HCT116 (cell line): ENCODE measurements around the gene SART3. TPM values are rescaled to one million over a fixed set of nuclear protein-coding genes. Genes with fewer than 3 reads are reported as not detected.

Experiments used
- ATAC-seq: fragments of 200-7000 bp; cut with Tn5 transposase; 2 replicates; pipeline ENCODE4 v1.9.1; 2020; ENCODE audit warnings: mild to moderate bottlenecking, moderate library complexity
- BruUV-seq: library from RNA; stranded (reverse); fragments of 400-500 nt; replicated peaks from 2 replicates; lab custom pipeline; 2021; lab: Mats Ljungman, UMichigan
- CTCF ChIA-PET: fragments of 300-600 bp; sonication (Branson Sonifier 250); formaldehyde crosslinking; loops from one replicate; lab custom pipeline; 2021; ENCODE audit warnings: antibody characterized with exemption; lab: Charles Lee
- POLR2A ChIA-PET: fragments of 300-600, 350-600 bp; sonication (Branson Sonifier 250); formaldehyde crosslinking; loops from one replicate; lab custom pipeline; 2021; ENCODE audit warnings: antibody characterized with exemption; lab: Charles Lee
- RAD21 ChIA-PET, 2 experiments: fragments of 300-600 bp; sonication (Branson Sonifier 250); formaldehyde crosslinking; loops; one replicate each; lab custom pipeline; 2023; ENCODE audit warnings: low total read pairs in 2 of 2; ENCODE audit not compliant: uncharacterized antibody in 2 of 2, unreplicated experiment in 2 of 2, low non-redundant PET in 1 of 2; lab: Charles Lee
- DNase-seq: peaks from one replicate; pipeline ENCODE4 v3.0.0-alpha.2; 2010; ENCODE audit warnings: low read depth, low spot score
- H2AFZ ChIP-seq: fragments of 200-600 bp; shearing (Covaris generic), sonication (generic); 2 replicates; pipeline ENCODE4 v1.6.1; 2017; ENCODE audit warnings: low read depth, mixed run types, mixed read lengths, antibody characterized with exemption, low read length; ENCODE audit not compliant: poor library complexity, severe bottlenecking
- H3K27ac ChIP-seq: 2 replicates; pipeline ENCODE4 v1.5.1; 2012; ENCODE audit warnings: low read depth, low read length
- H3K27me3 ChIP-seq: fragments of 200-600 bp; sonication (generic); 2 replicates; pipeline ENCODE4 v1.6.1; 2016; ENCODE audit warnings: mixed run types, low read length, mixed read lengths; ENCODE audit not compliant: insufficient read depth
- H3K36me3 ChIP-seq, 2 experiments: fragments of 200-500 bp in 1 of 2; fragments of 200-600 bp in 1 of 2; sonication (Bioruptor generic) in 1 of 2; sonication (generic) in 1 of 2; 2 replicates each; pipeline versions ENCODE4 v1.5.1 to v1.6.1; 2014 to 2016; ENCODE audit warnings: low read length in 2 of 2, inconsistent platforms in 1 of 2, mixed read lengths in 1 of 2, mixed run types in 1 of 2; ENCODE audit not compliant: insufficient read depth in 2 of 2, control insufficient read depth in 1 of 2
- H3K4me1 ChIP-seq, 2 experiments: fragments of 200-600 bp in 1 of 2; sonication (generic) in 1 of 2; 2 replicates each; pipeline versions ENCODE4 v1.5.1 to v1.6.1; 2012 to 2017; ENCODE audit warnings: low read length in 2 of 2, inconsistent platforms in 1 of 2, mild to moderate bottlenecking in 1 of 2, mixed read lengths in 1 of 2, mixed run types in 1 of 2, moderate library complexity in 1 of 2; ENCODE audit not compliant: insufficient read depth in 2 of 2, control insufficient read depth in 1 of 2
- H3K4me2 ChIP-seq: fragments of 200-600 bp; sonication (generic); 2 replicates; pipeline ENCODE4 v1.6.1; 2017; ENCODE audit warnings: mixed run types, low read length, mixed read lengths
- H3K4me3 ChIP-seq, 2 experiments: fragments of 200-600 bp in 1 of 2; sonication (generic) in 1 of 2; replicated peaks in 1 of 2; 2 replicates each; pipeline ENCODE4 v1.5.1; 2011 to 2016; ENCODE audit warnings: low read length in 2 of 2, control low read depth in 1 of 2, low read depth in 1 of 2, mild to moderate bottlenecking in 1 of 2, mixed read lengths in 1 of 2, mixed run types in 1 of 2
- H3K79me2 ChIP-seq: fragments of 200-600 bp; sonication (generic); 2 replicates; pipeline ENCODE4 v1.6.1; 2017; ENCODE audit warnings: mild to moderate bottlenecking, mixed run types, low read length, moderate library complexity, mixed read lengths; ENCODE audit not compliant: insufficient read depth
- H3K9ac ChIP-seq: fragments of 200-600 bp; sonication (generic); 2 replicates; pipeline ENCODE4 v1.6.1; 2016; ENCODE audit warnings: low read length, mixed read lengths
- H3K9me2 ChIP-seq: fragments of 200-600 bp; sonication (generic), shearing (Covaris generic); 2 replicates; pipeline ENCODE4 v1.6.1; 2017; ENCODE audit warnings: mixed run types, mild to moderate bottlenecking, moderate library complexity; ENCODE audit not compliant: insufficient read depth
- H3K9me3 ChIP-seq, 2 experiments: fragments of 200-500 bp in 1 of 2; fragments of 200-600 bp in 1 of 2; sonication (Bioruptor generic) in 1 of 2; sonication (generic) in 1 of 2; 2 replicates each; pipeline ENCODE4 v1.6.1; 2014 to 2017; ENCODE audit warnings: low read length in 2 of 2, mixed read lengths in 2 of 2, inconsistent platforms in 1 of 2, low read depth in 1 of 2, mild to moderate bottlenecking in 1 of 2, mixed run types in 1 of 2, moderate library complexity in 1 of 2; ENCODE audit not compliant: control insufficient read depth in 1 of 2, insufficient read depth in 1 of 2
- H4K20me1 ChIP-seq: fragments of 200-600 bp; sonication (generic), shearing (Covaris generic); 2 replicates; pipeline ENCODE4 v1.6.1; 2017; ENCODE audit warnings: mixed run types, mild to moderate bottlenecking, moderate library complexity; ENCODE audit not compliant: insufficient read depth
- CBX3 ChIP-seq: IDR thresholded peaks from 2 replicates; pipeline ENCODE4 v1.6.1; 2012; ENCODE audit warnings: low read depth
- CEBPB ChIP-seq: IDR thresholded peaks from 2 replicates; pipeline ENCODE4 v1.6.1; 2012; ENCODE audit warnings: low read depth
- EGR1 ChIP-seq: IDR thresholded peaks from 2 replicates; pipeline ENCODE4 v1.6.1; 2012; ENCODE audit warnings: low read depth
- ELF1 ChIP-seq: IDR thresholded peaks from 2 replicates; pipeline ENCODE4 v1.6.1; 2012; ENCODE audit warnings: low read depth, borderline replicate concordance
- EZH2 ChIP-seq: fragments of 200-600 bp; sonication (generic); IDR thresholded peaks from 2 replicates; pipeline ENCODE4 v1.6.1; 2017; ENCODE audit warnings: antibody characterized with exemption, mixed run types
- JUND ChIP-seq: IDR thresholded peaks from 2 replicates; pipeline ENCODE4 v1.6.1; 2012
- POLR2A ChIP-seq: IDR thresholded peaks from 2 replicates; pipeline ENCODE4 v1.7.0; 2011; ENCODE audit warnings: borderline replicate concordance; ENCODE audit not compliant: insufficient read depth, insufficient read length; ENCODE audit errors: extremely low read depth
- POLR2AphosphoS5 ChIP-seq: IDR thresholded peaks from 2 replicates; pipeline ENCODE4 v1.6.1; 2011; ENCODE audit warnings: mild to moderate bottlenecking, low read depth, low read length, moderate library complexity
- SRF ChIP-seq: IDR thresholded peaks from 2 replicates; pipeline ENCODE4 v1.6.1; 2012; ENCODE audit warnings: low read depth
- ZFX ChIP-seq: fragments of 450-650 bp; IDR thresholded peaks from 2 replicates; pipeline ENCODE4 v1.6.1; 2017
- ZNF274 ChIP-seq: fragments of 200-500 bp; sonication (Bioruptor generic); IDR thresholded peaks from 2 replicates; pipeline ENCODE4 v1.6.1; 2014; ENCODE audit warnings: mild to moderate bottlenecking, low read depth, low read length, inconsistent platforms
- intact Hi-C: fragments of 100-400 bp; cut with micrococcal nuclease; formaldehyde crosslinking; loops from 2 replicates; pipeline ENCODE4 v1.10.0; 2022
- total RNA-seq: library from RNA; stranded (reverse); gene quantifications from one replicate; pipeline ENCODE4 v1.2.1, GENCODE V29; 2021; ENCODE audit not compliant: unreplicated experiment
- TF ChIP-seq, protein P1 (sequence below), 3 experiments: fragments of 200-600 bp in 1 of 3; sonication (generic) in 1 of 3; IDR thresholded peaks in 2 of 3; conservative IDR thresholded peaks in 1 of 3; 2 replicates each; pipeline ENCODE4 v1.5.1; 2012 to 2017; ENCODE audit warnings: low read depth in 2 of 3, low read length in 2 of 3, antibody characterized with exemption in 1 of 3, borderline replicate concordance in 1 of 3, control low read depth in 1 of 3, mild to moderate bottlenecking in 1 of 3, mixed read lengths in 1 of 3, mixed run types in 1 of 3, moderate library complexity in 1 of 3; ENCODE audit not compliant: insufficient read depth in 1 of 3
- TF ChIP-seq, protein P2 (sequence below): IDR thresholded peaks from 2 replicates; pipeline ENCODE4 v1.6.1; 2012

SART3 gene
- total RNA-seq, 1 experiment from 2014 or later = 76.1 TPM

DNA sequence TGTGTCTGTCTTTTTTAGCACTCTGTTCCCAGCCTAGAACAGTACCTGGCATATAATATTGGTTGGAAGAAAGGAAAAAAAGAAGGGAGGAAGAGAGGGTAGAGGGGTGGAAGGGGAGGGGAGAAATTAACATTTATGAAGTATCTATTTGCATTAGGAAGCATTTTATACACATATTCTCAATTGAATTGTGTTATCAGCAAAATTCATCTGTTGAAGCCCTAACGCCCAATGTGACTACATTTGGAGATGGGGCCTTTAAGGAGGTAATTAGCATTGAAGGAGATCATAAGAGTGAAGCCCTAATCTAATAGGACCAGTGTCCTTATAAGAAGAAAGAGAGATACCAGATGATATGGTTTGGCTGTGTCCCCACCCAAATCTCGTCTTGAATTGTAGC lies 76.1 kb downstream of the SART3 start:
- H3K9me3 ChIP-seq = no peaks in the 10 kb centered on the region
- no peaks in the 10 kb centered on the region for H3K36me3 ChIP-seq
- no peak overlapping the region for H3K27ac ChIP-seq
- CTCF ChIA-PET = no interaction called here
- H3K4me2 ChIP-seq = no peak overlapping the region
- DNase-seq = no peak
- peaks cover 4% of the 10 kb centered on the region; the same call in 1 of the 2 replicates for H3K27me3 ChIP-seq
- ATAC-seq = no peak
- no peaks in the 10 kb centered on the region for H4K20me1 ChIP-seq
- no peak overlapping the region for H3K9ac ChIP-seq
- TF ChIP-seq CEBPB (no peak), POLR2AphosphoS5 (no peak), ELF1 (no peak), EZH2 (no peak), SRF (no peak), ZFX (no peak), JUND (no peak), POLR2A (no peak), EGR1 (no peak), CBX3 (no peak), ZNF274 (no peak)
- TF ChIP-seq, protein P1, sequence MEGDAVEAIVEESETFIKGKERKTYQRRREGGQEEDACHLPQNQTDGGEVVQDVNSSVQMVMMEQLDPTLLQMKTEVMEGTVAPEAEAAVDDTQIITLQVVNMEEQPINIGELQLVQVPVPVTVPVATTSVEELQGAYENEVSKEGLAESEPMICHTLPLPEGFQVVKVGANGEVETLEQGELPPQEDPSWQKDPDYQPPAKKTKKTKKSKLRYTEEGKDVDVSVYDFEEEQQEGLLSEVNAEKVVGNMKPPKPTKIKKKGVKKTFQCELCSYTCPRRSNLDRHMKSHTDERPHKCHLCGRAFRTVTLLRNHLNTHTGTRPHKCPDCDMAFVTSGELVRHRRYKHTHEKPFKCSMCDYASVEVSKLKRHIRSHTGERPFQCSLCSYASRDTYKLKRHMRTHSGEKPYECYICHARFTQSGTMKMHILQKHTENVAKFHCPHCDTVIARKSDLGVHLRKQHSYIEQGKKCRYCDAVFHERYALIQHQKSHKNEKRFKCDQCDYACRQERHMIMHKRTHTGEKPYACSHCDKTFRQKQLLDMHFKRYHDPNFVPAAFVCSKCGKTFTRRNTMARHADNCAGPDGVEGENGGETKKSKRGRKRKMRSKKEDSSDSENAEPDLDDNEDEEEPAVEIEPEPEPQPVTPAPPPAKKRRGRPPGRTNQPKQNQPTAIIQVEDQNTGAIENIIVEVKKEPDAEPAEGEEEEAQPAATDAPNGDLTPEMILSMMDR (IDR thresholded peaks at IDR 0.05 in 2 of 3, conservative IDR thresholded peaks at IDR 0.05 in 1 of 3; ENCODE audit: borderline replicate concordance in 1 of 3, insufficient read depth in 1 of 3, low read depth in 2 of 3, low read length in 2 of 3) = no peak
- TF ChIP-seq, protein P2, sequence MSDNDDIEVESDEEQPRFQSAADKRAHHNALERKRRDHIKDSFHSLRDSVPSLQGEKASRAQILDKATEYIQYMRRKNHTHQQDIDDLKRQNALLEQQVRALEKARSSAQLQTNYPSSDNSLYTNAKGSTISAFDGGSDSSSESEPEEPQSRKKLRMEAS = no peak
- no peaks in the 10 kb centered on the region for H3K79me2 ChIP-seq
- intact Hi-C loops = no loop called here
- RAD21 ChIA-PET = no interaction called here
- BruUV-seq = no TSS peak
- H3K4me1 ChIP-seq = peaks cover 10 to 15% of the 10 kb centered on the region in 2 experiments
- no peak overlapping the region for H2AFZ ChIP-seq
- POLR2A ChIA-PET = no interaction called here
- no peaks in the 10 kb centered on the region for H3K9me2 ChIP-seq
- no peak overlapping the region for H3K4me3 ChIP-seq
